Pancreas (tissue), 10 donors: Measurements from ENCODE around the gene TNS3. TPM values are rescaled to one million over a fixed set of nuclear protein-coding genes. Genes with fewer than 3 reads are reported as not detected.
A peak's percentile ranks its signal among the peaks of the same experiment; 100 is the strongest.

Experiments used
- ATAC-seq, 4 donors: fragments of 200-7000 bp; cut with Tn5 transposase; one replicate each; pipeline versions ENCODE4 v1.8.0 to v1.9.1; 2020; ENCODE audit warnings: mild to moderate bottlenecking in 4 of 4, moderate library complexity in 4 of 4
- DNase-seq, 6 donors: peaks; one replicate each; pipeline ENCODE4 v3.0.0-alpha.2; 2020
- FAIRE-seq: peaks from 2 replicates; lab custom pipeline; 2012; peaks lifted over from hg19 to GRCh38; lab: Jason Lieb, UNC
- H3K27ac ChIP-seq, 4 donors: fragments of 200-600 bp; sonication (generic); 1 replicate in 3 of 4; 2 replicates in 1 of 4; pipeline versions ENCODE4 v1.5.0 to v1.8.0; 2020
- H3K27me3 ChIP-seq, 4 donors: fragments of 200-600 bp; one replicate each; pipeline ENCODE4 v1.8.0; 2021
- H3K36me3 ChIP-seq, 3 donors: fragments of 200-600 bp; sonication (generic) in 1 of 3; one replicate each; pipeline versions ENCODE4 v1.5.0 to v1.8.0; 2020 to 2021
- H3K4me1 ChIP-seq, 3 donors: fragments of 200-600 bp; one replicate each; pipeline ENCODE4 v1.8.0; 2021
- H3K4me3 ChIP-seq, 4 donors: fragments of 200-600 bp; sonication (generic) in 2 of 4; one replicate each; pipeline versions ENCODE4 v1.5.0 to v1.8.0; 2020 to 2021
- H3K9me3 ChIP-seq, 4 donors: fragments of 200-600 bp; one replicate each; pipeline ENCODE4 v1.8.0; 2021
- WGBS, 2 donors: extraction: QIAGEN DNeasy Blood & Tissue Kit; methylation state at CpG; one replicate each; pipeline ENCODE4 v1.1.7; 2013; 5-methylcytosine and 5-hydroxymethylcytosine counted together
- intact Hi-C, 3 donors: fragments of 100-400 bp; cut with DNase I; formaldehyde crosslinking; loops; one replicate each; pipeline versions ENCODE4 v1.11.1 to v1.14.2; 2022
- polyA plus RNA-seq, 2 donors: library from polyadenylated mRNA; stranded (reverse); fragments of 200-250 nt; gene quantifications; one replicate each; pipeline ENCODE4 v1.2.3, GENCODE V29; 2013
- total RNA-seq, 6 donors: library from RNA; stranded (reverse); fragmentation: NEBNext Ultra II Directional in 4 of 6; extraction: Animal tissue kit (Norgen Biotek cat#: 25700) in 4 of 6; gene quantifications; one replicate each; pipeline versions ENCODE4 v1.2.1 to v1.2.4, GENCODE V29; 2021 to 2023
- TF ChIP-seq, protein P1 (sequence below), 4 donors: fragments of 200-600 bp; sonication (generic) in 3 of 4; IDR thresholded peaks; one replicate each; pipeline versions ENCODE4 v1.5.0 to v1.8.0; 2021; ENCODE audit warnings: antibody characterized with exemption in 4 of 4
- donor health status: healthy with polysubstance abuse.
- donor health status: DM: no; HTN: no; CAD: no; lungs with moderate emphysema.
- donor health status: DM: no; HTN: no; CAD: no.
- donor health status: control.
- donor health status: control.
- donor health status: Bipolar disorder and iron deficiency.
- donor health status: DM: yes; HTN: yes; CAD: no.
- donor health status: DM: no; HTN: no; CAD: no.
- donor health status: DM: no; HTN: no; CAD: no.
- donor health status: DM: yes; HTN: yes; CAD: no.

Gene TNS3
- total and polyA plus RNA-seq, 8 donors, result 28.0 to 125 (median 91.2) TPM

- Histone ChIP-seq H3K36me3 (no peaks in the 10 kb centered on the region), H3K27me3 (no peaks in the 10 kb centered on the region), H3K4me1 (peaks cover 28 to 49% (median 39%) of the 10 kb centered on the region in 3 donors), H3K27ac (no peak overlapping the region), H3K4me3 (no peak overlapping the region), H3K9me3 (no peaks in the 10 kb centered on the region)
- 87% methylated on average over 5 of the region's 5 CpGs for WGBS, 2 donors
- TF ChIP-seq, protein P1, sequence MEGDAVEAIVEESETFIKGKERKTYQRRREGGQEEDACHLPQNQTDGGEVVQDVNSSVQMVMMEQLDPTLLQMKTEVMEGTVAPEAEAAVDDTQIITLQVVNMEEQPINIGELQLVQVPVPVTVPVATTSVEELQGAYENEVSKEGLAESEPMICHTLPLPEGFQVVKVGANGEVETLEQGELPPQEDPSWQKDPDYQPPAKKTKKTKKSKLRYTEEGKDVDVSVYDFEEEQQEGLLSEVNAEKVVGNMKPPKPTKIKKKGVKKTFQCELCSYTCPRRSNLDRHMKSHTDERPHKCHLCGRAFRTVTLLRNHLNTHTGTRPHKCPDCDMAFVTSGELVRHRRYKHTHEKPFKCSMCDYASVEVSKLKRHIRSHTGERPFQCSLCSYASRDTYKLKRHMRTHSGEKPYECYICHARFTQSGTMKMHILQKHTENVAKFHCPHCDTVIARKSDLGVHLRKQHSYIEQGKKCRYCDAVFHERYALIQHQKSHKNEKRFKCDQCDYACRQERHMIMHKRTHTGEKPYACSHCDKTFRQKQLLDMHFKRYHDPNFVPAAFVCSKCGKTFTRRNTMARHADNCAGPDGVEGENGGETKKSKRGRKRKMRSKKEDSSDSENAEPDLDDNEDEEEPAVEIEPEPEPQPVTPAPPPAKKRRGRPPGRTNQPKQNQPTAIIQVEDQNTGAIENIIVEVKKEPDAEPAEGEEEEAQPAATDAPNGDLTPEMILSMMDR (IDR thresholded peaks at IDR 0.05), result no peak
- intact Hi-C loops, result no loop called here
- FAIRE-seq, result no peak
- DNase-seq, result no peak
- no peak for ATAC-seq
Measured at GRCh38 chr7:47510192-47510591, 71.7 kb downstream of the TNS3 start.

DNA sequence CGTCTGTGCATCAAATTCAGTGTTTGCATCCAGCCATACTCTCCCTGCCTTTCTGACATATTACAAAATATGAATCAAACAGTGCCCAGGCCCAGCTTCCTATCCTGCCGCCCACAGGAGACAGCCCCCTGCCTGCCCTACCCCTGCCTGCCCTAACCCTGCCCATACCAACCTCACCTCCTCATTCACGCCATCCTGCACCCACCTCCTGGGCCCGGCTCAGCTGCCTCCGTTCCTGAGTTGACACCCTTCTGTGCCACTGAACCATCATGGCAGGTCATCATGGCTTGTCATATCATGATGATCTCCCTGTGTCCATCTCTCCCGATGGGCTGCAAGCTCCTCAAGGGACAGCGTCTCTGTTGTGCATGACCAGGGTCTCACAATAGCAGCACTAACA, 72.3 kb downstream of the TNS3 start:
- H3K9me3 ChIP-seq, result no peaks in the 10 kb centered on the region
- no peak for ATAC-seq
- TF ChIP-seq, protein P1 (IDR thresholded peaks at IDR 0.05), result no peak
- no peak for DNase-seq
- no peak for FAIRE-seq
- WGBS, 2 donors, result 95 to 99% methylated on average over 7 of the region's 7 CpGs
- H3K27ac ChIP-seq, result no peak overlapping the region
- H3K36me3 ChIP-seq, result no peaks in the 10 kb centered on the region
- intact Hi-C loops, result no loop called here
- H3K4me3 ChIP-seq, result no peak overlapping the region
- peaks cover 28 to 45% (median 39%) of the 10 kb centered on the region in 3 donors for H3K4me1 ChIP-seq
- no peaks in the 10 kb centered on the region for H3K27me3 ChIP-seq

GRCh38 chr7:47508389-47509380, 73.2 kb downstream of the TNS3 start:
- Histone ChIP-seq H3K27ac (no peak overlapping the region), H3K9me3 (no peaks in the 10 kb centered on the region), H3K27me3 (no peaks in the 10 kb centered on the region), H3K4me1 (peaks cover 28 to 36% (median 31%) of the 10 kb centered on the region in 3 donors), H3K36me3 (no peaks in the 10 kb centered on the region), H3K4me3 (no peak overlapping the region)
- DNase-seq (no peak), ATAC-seq (no peak), FAIRE-seq (no peak)
- intact Hi-C loops, result no loop called here
- WGBS, 2 donors, result 91 to 95% methylated on average over 11 of the region's 11 CpGs
- TF ChIP-seq, protein P1 (IDR thresholded peaks at IDR 0.05), result no peak

DNA sequence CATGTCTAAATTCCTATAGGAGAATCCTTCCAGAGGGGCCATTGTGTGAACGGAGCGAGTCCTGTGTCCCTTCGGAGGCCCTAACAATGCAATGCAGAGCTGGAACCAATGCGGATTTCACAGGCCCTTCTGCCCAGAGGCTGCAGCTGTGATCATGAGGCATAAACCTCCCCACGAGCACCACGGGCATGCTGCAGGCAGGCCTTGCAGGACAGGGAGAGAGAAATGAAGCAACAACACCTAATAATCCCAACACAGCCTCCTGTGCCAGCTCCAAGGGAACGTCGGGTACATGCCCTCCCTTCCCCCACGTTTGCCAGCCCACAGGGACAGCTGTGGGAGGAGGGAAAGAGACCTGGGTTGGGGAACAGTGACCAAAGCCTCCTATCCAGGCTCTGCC, 74.4 kb downstream of the TNS3 start:
- intact Hi-C loops, result no loop called here
- no peak for FAIRE-seq
- TF ChIP-seq, protein P1 (IDR thresholded peaks at IDR 0.05), result no peak
- Histone ChIP-seq H3K27ac (peak overlapping the region in 1 of 4 donors; percentile 16), H3K4me1 (peaks cover 17 to 32% (median 19%) of the 10 kb centered on the region in 3 donors), H3K36me3 (no peaks in the 10 kb centered on the region), H3K27me3 (no peaks in the 10 kb centered on the region), H3K4me3 (no peak overlapping the region), H3K9me3 (no peaks in the 10 kb centered on the region)
- peak; percentile 10 to 37 (median 24) for ATAC-seq
- no peak for DNase-seq
- 45 to 50% methylated on average over 9 of the region's 9 CpGs for WGBS, 2 donors
